Parathyroid adenoma (tissue), 2 donors: ENCODE results near the gene LAMC3.

Experiments
- H2AFZ ChIP-seq: fragments of 300-600 bp; sonication (generic); one replicate; pipeline ENCODE4 v1.7.0; 2017; ENCODE audit warnings: antibody characterized with exemption, mild to moderate bottlenecking
- H3K27ac ChIP-seq: fragments of 300-600 bp; sonication (generic); one replicate; pipeline ENCODE4 v1.7.0; 2017
- H3K27me3 ChIP-seq: fragments of 300-600 bp; sonication (generic); one replicate; pipeline ENCODE4 v1.7.0; 2017; ENCODE audit warnings: low read length; ENCODE audit not compliant: control insufficient read depth, insufficient read depth
- H3K36me3 ChIP-seq: fragments of 300-600 bp; sonication (generic); one replicate; pipeline ENCODE4 v1.7.0; 2017; ENCODE audit warnings: low read length; ENCODE audit not compliant: control insufficient read depth, insufficient read depth
- H3K4me1 ChIP-seq: fragments of 300-600 bp; sonication (generic); one replicate; pipeline ENCODE4 v1.7.0; 2017; ENCODE audit warnings: control low read depth
- H3K4me2 ChIP-seq: fragments of 300-600 bp; sonication (generic); one replicate; pipeline ENCODE4 v1.7.0; 2017; ENCODE audit warnings: low read length
- H3K4me3 ChIP-seq: fragments of 300-600 bp; sonication (generic); one replicate; pipeline ENCODE4 v1.7.0; 2017; ENCODE audit warnings: low read depth, low read length
- H3K79me2 ChIP-seq: fragments of 300-600 bp; sonication (generic); one replicate; pipeline ENCODE4 v1.7.0; 2017; ENCODE audit warnings: control low read depth
- H3K9ac ChIP-seq: fragments of 300-600 bp; sonication (generic); one replicate; pipeline ENCODE4 v1.7.0; 2017; ENCODE audit warnings: mild to moderate bottlenecking
- H3K9me3 ChIP-seq: fragments of 300-600 bp; sonication (generic); one replicate; pipeline ENCODE4 v1.7.0; 2017; ENCODE audit warnings: low read length; ENCODE audit not compliant: control insufficient read depth
- CTCF ChIP-seq: fragments of 300-600 bp; sonication (generic); IDR thresholded peaks from one replicate; pipeline ENCODE4 v1.7.0; 2017; ENCODE audit warnings: antibody characterized with exemption, mild to moderate bottlenecking
- donor health status: primary hyperparathyroidism.

LAMC3 gene

GRCh38 chr9:131085370-131086122 is 76.6 kb downstream of the LAMC3 start:
- Histone ChIP-seq H3K4me1 (no peaks in the 10 kb centered on the region), H3K79me2 (no peaks in the 10 kb centered on the region), H3K4me3 (no peak overlapping the region), H3K9me3 (no peaks in the 10 kb centered on the region), H3K27me3 (no peaks in the 10 kb centered on the region), H3K27ac (no peak overlapping the region), H3K9ac (no peak overlapping the region), H2AFZ (no peak overlapping the region), H3K4me2 (no peak overlapping the region), H3K36me3 (no peaks in the 10 kb centered on the region)
- no peak for TF ChIP-seq CTCF

GRCh38 chr9:131087354-131087893 is 78.5 kb downstream of the LAMC3 start:
- no peaks in the 10 kb centered on the region for H3K36me3 ChIP-seq
- no peak overlapping the region for H2AFZ ChIP-seq

GRCh38 chr9:131090025-131090787 is 81.2 kb downstream of the LAMC3 start:
- Histone ChIP-seq H2AFZ (no peak overlapping the region), H3K4me2 (no peak overlapping the region), H3K27ac (no peak overlapping the region), H3K9ac (no peak overlapping the region), H3K36me3 (no peaks in the 10 kb centered on the region), H3K27me3 (no peaks in the 10 kb centered on the region), H3K9me3 (no peaks in the 10 kb centered on the region), H3K4me3 (no peak overlapping the region), H3K79me2 (no peaks in the 10 kb centered on the region), H3K4me1 (no peaks in the 10 kb centered on the region)
- no peak for TF ChIP-seq CTCF

More at GRCh38 chr9:131087354-131087893, 78.5 kb downstream of the LAMC3 start:
- no peak overlapping the region for H3K9ac ChIP-seq
- no peaks in the 10 kb centered on the region for H3K79me2 ChIP-seq
- H3K27me3 ChIP-seq = no peaks in the 10 kb centered on the region
- no peaks in the 10 kb centered on the region for H3K9me3 ChIP-seq
- no peak overlapping the region for H3K27ac ChIP-seq
- no peak for TF ChIP-seq CTCF
- H3K4me2 ChIP-seq = no peak overlapping the region
- H3K4me1 ChIP-seq = no peaks in the 10 kb centered on the region
- H3K4me3 ChIP-seq = no peak overlapping the region

- Histone ChIP-seq H3K27me3 (no peaks in the 10 kb centered on the region), H3K27ac (no peak overlapping the region), H2AFZ (no peak overlapping the region), H3K36me3 (no peaks in the 10 kb centered on the region), H3K79me2 (no peaks in the 10 kb centered on the region), H3K9ac (no peak overlapping the region), H3K4me2 (no peak overlapping the region), H3K4me1 (peaks cover 3% of the 10 kb centered on the region), H3K9me3 (no peaks in the 10 kb centered on the region), H3K4me3 (no peak overlapping the region)
- no peak for TF ChIP-seq CTCF
Observed at GRCh38 chr9:131091352-131091992, 82.5 kb downstream of the LAMC3 start.
